WTC11 (cell line): ENCODE measurements around the gene PITPNM1. TPM values are rescaled to one million over a fixed set of nuclear protein-coding genes. Genes with fewer than 3 reads are reported as not detected.

Experiments used
- ATAC-seq: fragments of 200-7000 bp; cut with Tn5 transposase; 2 replicates; pipeline ENCODE4 v1.10.0; 2021; ENCODE audit warnings: mild to moderate bottlenecking, moderate library complexity
- CTCF ChIA-PET: fragments of 300-600 bp; sonication (Branson Sonifier 250); formaldehyde crosslinking; loops from one replicate; lab custom pipeline; 2021; ENCODE audit warnings: antibody characterized with exemption; lab: Charles Lee
- POLR2A ChIA-PET: fragments of 350-600 bp; sonication (Branson Sonifier 250); formaldehyde crosslinking; loops from one replicate; lab custom pipeline; 2021; ENCODE audit warnings: antibody characterized with exemption; lab: Charles Lee
- DNase-seq: peaks from one replicate; pipeline ENCODE4 v3.0.0; 2021; ENCODE audit warnings: low spot score
- H3K27ac Mint-ChIP-seq: 2 replicates; pipeline ENCODE4 v1.8.0; 2021; ENCODE audit warnings: mixed read lengths
- H3K27me3 Mint-ChIP-seq: 2 replicates; pipeline ENCODE4 v1.8.0; 2021; ENCODE audit warnings: low read depth, mild to moderate bottlenecking, moderate library complexity, mixed read lengths
- H3K36me3 Mint-ChIP-seq: 2 replicates; pipeline ENCODE4 v1.8.0; 2021; ENCODE audit warnings: mixed read lengths
- H3K4me1 Mint-ChIP-seq: 2 replicates; pipeline ENCODE4 v1.8.0; 2022; ENCODE audit warnings: mixed read lengths
- H3K4me3 Mint-ChIP-seq: 2 replicates; pipeline ENCODE4 v1.8.0; 2021; ENCODE audit warnings: mild to moderate bottlenecking, moderate library complexity, mixed read lengths
- H3K9me3 Mint-ChIP-seq: 2 replicates; pipeline ENCODE4 v1.8.0; 2021; ENCODE audit warnings: mixed read lengths
- FOXJ3 ChIP-seq: sonication (generic); formaldehyde crosslinking; IDR thresholded peaks from 2 replicates; pipeline ENCODE4 v1.9.0; 2021; ENCODE audit warnings: missing genetic modification reagents, mild to moderate bottlenecking, borderline replicate concordance
- FOXK1 ChIP-seq: sonication (generic); formaldehyde crosslinking; IDR thresholded peaks from 2 replicates; pipeline ENCODE4 v1.8.0; 2022; ENCODE audit warnings: mild to moderate bottlenecking, moderate library complexity, missing genetic modification reagents
- FOXP1 ChIP-seq: sonication (generic); formaldehyde crosslinking; IDR thresholded peaks from 2 replicates; pipeline ENCODE4 v1.8.0; 2022; ENCODE audit warnings: missing genetic modification reagents, mild to moderate bottlenecking, moderate library complexity, borderline replicate concordance
- GRHL2 ChIP-seq: fragments of 250-450 bp; sonication (Bioruptor Pico); IDR thresholded peaks from 2 replicates; pipeline ENCODE4 v1.8.0; 2022; ENCODE audit warnings: mild to moderate bottlenecking, moderate library complexity; ENCODE audit not compliant: insufficient replicate concordance, severe bottlenecking
- NFATC4 ChIP-seq: fragments of 250-450 bp; sonication (Bioruptor Pico); IDR thresholded peaks from 2 replicates; pipeline ENCODE4 v1.9.0; 2021; ENCODE audit warnings: mild to moderate bottlenecking
- NFE2L1 ChIP-seq: sonication (generic); formaldehyde crosslinking; IDR thresholded peaks from 2 replicates; pipeline ENCODE4 v1.8.1; 2023; ENCODE audit warnings: missing genetic modification reagents
- NR2C2 ChIP-seq: sonication (generic); formaldehyde crosslinking; IDR thresholded peaks from 2 replicates; pipeline ENCODE4 v1.8.0; 2022; ENCODE audit warnings: mild to moderate bottlenecking, missing genetic modification reagents
- SMAD3 ChIP-seq: sonication (generic); formaldehyde crosslinking; IDR thresholded peaks from 2 replicates; pipeline ENCODE4 v1.8.0; 2022; ENCODE audit warnings: missing genetic modification reagents, mild to moderate bottlenecking, borderline replicate concordance
- SMAD4 ChIP-seq: sonication (generic); formaldehyde crosslinking; IDR thresholded peaks from 2 replicates; pipeline ENCODE4 v1.8.0; 2022; ENCODE audit warnings: mild to moderate bottlenecking, missing genetic modification reagents
- TP53 ChIP-seq: sonication (generic); formaldehyde crosslinking; IDR thresholded peaks from 2 replicates; pipeline ENCODE4 v1.8.1; 2023; ENCODE audit warnings: mild to moderate bottlenecking, missing genetic modification reagents
- ZNF219 ChIP-seq: sonication (generic); formaldehyde crosslinking; IDR thresholded peaks from 2 replicates; pipeline ENCODE4 v1.8.0; 2023; ENCODE audit warnings: missing genetic modification reagents, mild to moderate bottlenecking, borderline replicate concordance
- ZNF263 ChIP-seq: sonication (generic); formaldehyde crosslinking; IDR thresholded peaks from 2 replicates; pipeline ENCODE4 v1.8.1; 2022; ENCODE audit warnings: low read depth, mild to moderate bottlenecking, moderate library complexity, missing genetic modification reagents
- total RNA-seq: library from RNA; stranded (reverse); gene quantifications from 3 replicates; pipeline ENCODE4 v1.2.3, GENCODE V29; 2021
- TF ChIP-seq, protein P1 (sequence below): sonication (generic); formaldehyde crosslinking; IDR thresholded peaks from 2 replicates; pipeline ENCODE4 v1.8.0; 2022; ENCODE audit warnings: mild to moderate bottlenecking, missing genetic modification reagents
- TF ChIP-seq, protein P2 (sequence below): sonication (generic); formaldehyde crosslinking; IDR thresholded peaks from 2 replicates; pipeline ENCODE4 v1.8.1; 2022; ENCODE audit warnings: low read depth, missing genetic modification reagents, borderline replicate concordance
- TF ChIP-seq, protein P3 (sequence below): sonication (generic); formaldehyde crosslinking; IDR thresholded peaks from 2 replicates; pipeline ENCODE4 v1.8.1; 2023; ENCODE audit warnings: mild to moderate bottlenecking, missing genetic modification reagents, moderate library complexity
- TF ChIP-seq, protein P4 (sequence below): sonication (generic); formaldehyde crosslinking; IDR thresholded peaks from 2 replicates; pipeline ENCODE4 v1.8.1; 2022; ENCODE audit warnings: mild to moderate bottlenecking, moderate library complexity, missing genetic modification reagents
- TF ChIP-seq, protein P5 (sequence below): sonication (generic); formaldehyde crosslinking; IDR thresholded peaks from 2 replicates; pipeline ENCODE4 v1.8.0; 2023; ENCODE audit warnings: missing genetic modification reagents, mild to moderate bottlenecking, borderline replicate concordance
- TF ChIP-seq, protein P6 (sequence below): fragments of 250-450 bp; sonication (Bioruptor Pico); IDR thresholded peaks from 2 replicates; pipeline ENCODE4 v1.9.0; 2021; ENCODE audit warnings: mild to moderate bottlenecking
- TF ChIP-seq, protein P7 (sequence below): sonication (generic); formaldehyde crosslinking; IDR thresholded peaks from 2 replicates; pipeline ENCODE4 v1.8.1; 2023; ENCODE audit warnings: mild to moderate bottlenecking, missing genetic modification reagents

The PITPNM1 gene
- total RNA-seq, 1 experiment from 2014 or later = 55.4 TPM

DNA sequence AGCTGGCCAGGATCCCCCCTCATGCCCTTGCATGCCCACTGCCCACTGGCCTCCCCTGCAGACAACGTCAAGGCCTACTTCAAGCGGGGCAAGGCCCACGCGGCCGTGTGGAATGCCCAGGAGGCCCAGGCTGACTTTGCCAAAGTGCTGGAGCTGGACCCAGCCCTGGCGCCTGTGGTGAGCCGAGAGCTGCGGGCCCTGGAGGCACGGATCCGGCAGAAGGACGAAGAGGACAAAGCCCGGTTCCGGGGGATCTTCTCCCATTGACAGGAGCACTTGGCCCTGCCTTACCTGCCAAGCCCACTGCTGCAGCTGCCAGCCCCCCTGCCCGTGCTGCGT is 14.5 kb downstream of the PITPNM1 start:
- POLR2A ChIA-PET = no interaction called here
- ATAC-seq = no peak
- Mint-ChIP-seq H3K4me3 (no peak overlapping the region), H3K4me1 (peaks cover 6% of the 10 kb centered on the region), H3K9me3 (no peaks in the 10 kb centered on the region), H3K27ac (no peak overlapping the region), H3K27me3 (no peaks in the 10 kb centered on the region; the same call in 1 of the 2 replicates), H3K36me3 (peaks cover 10% of the 10 kb centered on the region; the same call in 1 of the 2 replicates)
- CTCF ChIA-PET = interaction anchor here (1.1 kb wide), 1 partner anchor 22 kb away, joined by 3 read pairs; no protein-coding TSS in a partner anchor
- no peak for DNase-seq
- TF ChIP-seq, protein P1, sequence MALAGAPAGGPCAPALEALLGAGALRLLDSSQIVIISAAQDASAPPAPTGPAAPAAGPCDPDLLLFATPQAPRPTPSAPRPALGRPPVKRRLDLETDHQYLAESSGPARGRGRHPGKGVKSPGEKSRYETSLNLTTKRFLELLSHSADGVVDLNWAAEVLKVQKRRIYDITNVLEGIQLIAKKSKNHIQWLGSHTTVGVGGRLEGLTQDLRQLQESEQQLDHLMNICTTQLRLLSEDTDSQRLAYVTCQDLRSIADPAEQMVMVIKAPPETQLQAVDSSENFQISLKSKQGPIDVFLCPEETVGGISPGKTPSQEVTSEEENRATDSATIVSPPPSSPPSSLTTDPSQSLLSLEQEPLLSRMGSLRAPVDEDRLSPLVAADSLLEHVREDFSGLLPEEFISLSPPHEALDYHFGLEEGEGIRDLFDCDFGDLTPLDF (CRISPR knock-in tag) = no peak
- TF ChIP-seq NFATC4 (no peak), SMAD3 (CRISPR knock-in tag) (no peak), ZNF219 (no peak), FOXJ3 (CRISPR knock-in tag) (no peak), NR2C2 (CRISPR knock-in tag) (no peak), GRHL2 (CRISPR knock-in tag) (no peak)
- TF ChIP-seq, protein P2, sequence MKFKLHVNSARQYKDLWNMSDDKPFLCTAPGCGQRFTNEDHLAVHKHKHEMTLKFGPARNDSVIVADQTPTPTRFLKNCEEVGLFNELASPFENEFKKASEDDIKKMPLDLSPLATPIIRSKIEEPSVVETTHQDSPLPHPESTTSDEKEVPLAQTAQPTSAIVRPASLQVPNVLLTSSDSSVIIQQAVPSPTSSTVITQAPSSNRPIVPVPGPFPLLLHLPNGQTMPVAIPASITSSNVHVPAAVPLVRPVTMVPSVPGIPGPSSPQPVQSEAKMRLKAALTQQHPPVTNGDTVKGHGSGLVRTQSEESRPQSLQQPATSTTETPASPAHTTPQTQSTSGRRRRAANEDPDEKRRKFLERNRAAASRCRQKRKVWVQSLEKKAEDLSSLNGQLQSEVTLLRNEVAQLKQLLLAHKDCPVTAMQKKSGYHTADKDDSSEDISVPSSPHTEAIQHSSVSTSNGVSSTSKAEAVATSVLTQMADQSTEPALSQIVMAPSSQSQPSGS (CRISPR knock-in tag) = no peak
- TF ChIP-seq, protein P3, sequence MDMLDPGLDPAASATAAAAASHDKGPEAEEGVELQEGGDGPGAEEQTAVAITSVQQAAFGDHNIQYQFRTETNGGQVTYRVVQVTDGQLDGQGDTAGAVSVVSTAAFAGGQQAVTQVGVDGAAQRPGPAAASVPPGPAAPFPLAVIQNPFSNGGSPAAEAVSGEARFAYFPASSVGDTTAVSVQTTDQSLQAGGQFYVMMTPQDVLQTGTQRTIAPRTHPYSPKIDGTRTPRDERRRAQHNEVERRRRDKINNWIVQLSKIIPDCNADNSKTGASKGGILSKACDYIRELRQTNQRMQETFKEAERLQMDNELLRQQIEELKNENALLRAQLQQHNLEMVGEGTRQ (CRISPR knock-in tag) = no peak
- TF ChIP-seq, protein P4, sequence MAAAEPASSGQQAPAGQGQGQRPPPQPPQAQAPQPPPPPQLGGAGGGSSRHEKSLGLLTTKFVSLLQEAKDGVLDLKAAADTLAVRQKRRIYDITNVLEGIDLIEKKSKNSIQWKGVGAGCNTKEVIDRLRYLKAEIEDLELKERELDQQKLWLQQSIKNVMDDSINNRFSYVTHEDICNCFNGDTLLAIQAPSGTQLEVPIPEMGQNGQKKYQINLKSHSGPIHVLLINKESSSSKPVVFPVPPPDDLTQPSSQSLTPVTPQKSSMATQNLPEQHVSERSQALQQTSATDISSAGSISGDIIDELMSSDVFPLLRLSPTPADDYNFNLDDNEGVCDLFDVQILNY = no peak

DNA sequence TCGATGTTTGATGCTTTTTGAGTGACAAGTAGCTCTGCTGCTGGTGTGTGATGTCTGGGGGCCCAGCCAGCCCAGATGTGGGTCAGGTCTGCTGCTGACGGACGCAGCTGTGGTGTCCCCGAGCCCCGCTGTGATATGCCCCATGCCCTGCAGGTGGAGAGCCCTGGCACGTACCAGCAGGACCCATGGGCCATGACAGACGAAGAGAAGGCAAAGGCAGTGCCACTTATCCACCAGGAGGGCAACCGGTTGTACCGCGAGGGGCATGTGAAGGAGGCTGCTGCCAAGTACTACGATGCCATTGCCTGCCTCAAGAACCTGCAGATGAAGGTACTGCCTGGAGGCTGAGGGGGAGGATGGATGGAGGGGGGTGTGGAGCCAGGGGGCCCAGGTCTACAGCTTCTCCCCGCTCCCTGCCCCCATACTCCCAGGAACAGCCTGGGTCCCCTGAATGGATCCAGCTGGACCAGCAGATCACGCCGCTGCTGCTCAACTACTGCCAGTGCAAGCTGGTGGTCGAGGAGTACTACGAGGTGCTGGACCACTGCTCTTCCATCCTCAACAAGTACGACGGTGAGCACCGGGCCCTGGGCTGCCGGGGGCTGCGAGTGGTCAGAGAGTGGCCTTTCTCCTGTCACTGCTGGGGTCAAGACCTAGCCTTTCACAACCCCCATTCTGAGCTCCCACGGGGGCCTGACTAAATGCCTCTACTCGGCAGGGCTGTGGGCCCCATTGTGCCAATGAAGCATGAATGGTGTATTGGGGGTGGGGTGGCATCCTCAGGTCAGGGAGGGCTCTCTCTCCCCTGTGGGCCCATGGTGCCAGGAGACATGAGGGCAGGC is 15.1 kb downstream of the PITPNM1 start:
- no peak for DNase-seq
- Mint-ChIP-seq H3K27me3 (no peaks in the 10 kb centered on the region; the same call in 1 of the 2 replicates), H3K27ac (no peak overlapping the region), H3K4me3 (no peak overlapping the region), H3K36me3 (peaks cover 10% of the 10 kb centered on the region; the same call in 1 of the 2 replicates), H3K4me1 (peaks cover 6% of the 10 kb centered on the region), H3K9me3 (no peaks in the 10 kb centered on the region)
- ATAC-seq = no peak
- POLR2A ChIA-PET = no interaction called here
- CTCF ChIA-PET = interaction anchor here (1.1 kb wide), 1 partner anchor 22 kb away, joined by 3 read pairs; no protein-coding TSS in a partner anchor
- TF ChIP-seq, protein P5, sequence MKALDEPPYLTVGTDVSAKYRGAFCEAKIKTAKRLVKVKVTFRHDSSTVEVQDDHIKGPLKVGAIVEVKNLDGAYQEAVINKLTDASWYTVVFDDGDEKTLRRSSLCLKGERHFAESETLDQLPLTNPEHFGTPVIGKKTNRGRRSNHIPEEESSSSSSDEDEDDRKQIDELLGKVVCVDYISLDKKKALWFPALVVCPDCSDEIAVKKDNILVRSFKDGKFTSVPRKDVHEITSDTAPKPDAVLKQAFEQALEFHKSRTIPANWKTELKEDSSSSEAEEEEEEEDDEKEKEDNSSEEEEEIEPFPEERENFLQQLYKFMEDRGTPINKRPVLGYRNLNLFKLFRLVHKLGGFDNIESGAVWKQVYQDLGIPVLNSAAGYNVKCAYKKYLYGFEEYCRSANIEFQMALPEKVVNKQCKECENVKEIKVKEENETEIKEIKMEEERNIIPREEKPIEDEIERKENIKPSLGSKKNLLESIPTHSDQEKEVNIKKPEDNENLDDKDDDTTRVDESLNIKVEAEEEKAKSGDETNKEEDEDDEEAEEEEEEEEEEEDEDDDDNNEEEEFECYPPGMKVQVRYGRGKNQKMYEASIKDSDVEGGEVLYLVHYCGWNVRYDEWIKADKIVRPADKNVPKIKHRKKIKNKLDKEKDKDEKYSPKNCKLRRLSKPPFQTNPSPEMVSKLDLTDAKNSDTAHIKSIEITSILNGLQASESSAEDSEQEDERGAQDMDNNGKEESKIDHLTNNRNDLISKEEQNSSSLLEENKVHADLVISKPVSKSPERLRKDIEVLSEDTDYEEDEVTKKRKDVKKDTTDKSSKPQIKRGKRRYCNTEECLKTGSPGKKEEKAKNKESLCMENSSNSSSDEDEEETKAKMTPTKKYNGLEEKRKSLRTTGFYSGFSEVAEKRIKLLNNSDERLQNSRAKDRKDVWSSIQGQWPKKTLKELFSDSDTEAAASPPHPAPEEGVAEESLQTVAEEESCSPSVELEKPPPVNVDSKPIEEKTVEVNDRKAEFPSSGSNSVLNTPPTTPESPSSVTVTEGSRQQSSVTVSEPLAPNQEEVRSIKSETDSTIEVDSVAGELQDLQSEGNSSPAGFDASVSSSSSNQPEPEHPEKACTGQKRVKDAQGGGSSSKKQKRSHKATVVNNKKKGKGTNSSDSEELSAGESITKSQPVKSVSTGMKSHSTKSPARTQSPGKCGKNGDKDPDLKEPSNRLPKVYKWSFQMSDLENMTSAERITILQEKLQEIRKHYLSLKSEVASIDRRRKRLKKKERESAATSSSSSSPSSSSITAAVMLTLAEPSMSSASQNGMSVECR (CRISPR knock-in tag) = no peak
- no peak for TF ChIP-seq ZNF263 (CRISPR knock-in tag)
- TF ChIP-seq FOXP1 = no peak
- TF ChIP-seq, protein P6, sequence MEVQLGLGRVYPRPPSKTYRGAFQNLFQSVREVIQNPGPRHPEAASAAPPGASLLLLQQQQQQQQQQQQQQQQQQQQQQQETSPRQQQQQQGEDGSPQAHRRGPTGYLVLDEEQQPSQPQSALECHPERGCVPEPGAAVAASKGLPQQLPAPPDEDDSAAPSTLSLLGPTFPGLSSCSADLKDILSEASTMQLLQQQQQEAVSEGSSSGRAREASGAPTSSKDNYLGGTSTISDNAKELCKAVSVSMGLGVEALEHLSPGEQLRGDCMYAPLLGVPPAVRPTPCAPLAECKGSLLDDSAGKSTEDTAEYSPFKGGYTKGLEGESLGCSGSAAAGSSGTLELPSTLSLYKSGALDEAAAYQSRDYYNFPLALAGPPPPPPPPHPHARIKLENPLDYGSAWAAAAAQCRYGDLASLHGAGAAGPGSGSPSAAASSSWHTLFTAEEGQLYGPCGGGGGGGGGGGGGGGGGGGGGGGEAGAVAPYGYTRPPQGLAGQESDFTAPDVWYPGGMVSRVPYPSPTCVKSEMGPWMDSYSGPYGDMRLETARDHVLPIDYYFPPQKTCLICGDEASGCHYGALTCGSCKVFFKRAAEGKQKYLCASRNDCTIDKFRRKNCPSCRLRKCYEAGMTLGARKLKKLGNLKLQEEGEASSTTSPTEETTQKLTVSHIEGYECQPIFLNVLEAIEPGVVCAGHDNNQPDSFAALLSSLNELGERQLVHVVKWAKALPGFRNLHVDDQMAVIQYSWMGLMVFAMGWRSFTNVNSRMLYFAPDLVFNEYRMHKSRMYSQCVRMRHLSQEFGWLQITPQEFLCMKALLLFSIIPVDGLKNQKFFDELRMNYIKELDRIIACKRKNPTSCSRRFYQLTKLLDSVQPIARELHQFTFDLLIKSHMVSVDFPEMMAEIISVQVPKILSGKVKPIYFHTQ (CRISPR knock-in tag) = no peak
- TF ChIP-seq TP53 (CRISPR knock-in tag) = no peak
- TF ChIP-seq NFE2L1 (CRISPR knock-in tag) = no peak
- no peak for TF ChIP-seq SMAD4 (CRISPR knock-in tag)
- TF ChIP-seq FOXK1 (CRISPR knock-in tag) = no peak
- TF ChIP-seq, protein P7, sequence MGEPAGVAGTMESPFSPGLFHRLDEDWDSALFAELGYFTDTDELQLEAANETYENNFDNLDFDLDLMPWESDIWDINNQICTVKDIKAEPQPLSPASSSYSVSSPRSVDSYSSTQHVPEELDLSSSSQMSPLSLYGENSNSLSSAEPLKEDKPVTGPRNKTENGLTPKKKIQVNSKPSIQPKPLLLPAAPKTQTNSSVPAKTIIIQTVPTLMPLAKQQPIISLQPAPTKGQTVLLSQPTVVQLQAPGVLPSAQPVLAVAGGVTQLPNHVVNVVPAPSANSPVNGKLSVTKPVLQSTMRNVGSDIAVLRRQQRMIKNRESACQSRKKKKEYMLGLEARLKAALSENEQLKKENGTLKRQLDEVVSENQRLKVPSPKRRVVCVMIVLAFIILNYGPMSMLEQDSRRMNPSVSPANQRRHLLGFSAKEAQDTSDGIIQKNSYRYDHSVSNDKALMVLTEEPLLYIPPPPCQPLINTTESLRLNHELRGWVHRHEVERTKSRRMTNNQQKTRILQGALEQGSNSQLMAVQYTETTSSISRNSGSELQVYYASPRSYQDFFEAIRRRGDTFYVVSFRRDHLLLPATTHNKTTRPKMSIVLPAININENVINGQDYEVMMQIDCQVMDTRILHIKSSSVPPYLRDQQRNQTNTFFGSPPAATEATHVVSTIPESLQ (CRISPR knock-in tag) = no peak
